Stimulated activated CD4-positive, alpha-beta T cell treated with anti-CD3 and anti-CD28 coated beads, Interleukin-12 subunit alpha, Interleukin-12 subunit beta, amount 100 ng/mL, for 48 hours (primary cell): ENCODE measurements around the gene TMEM181.

ENCODE experiments used
- DNase-seq, 3 donors: peaks; one replicate each; pipeline ENCODE4 v3.0.0-alpha.2; 2020; ENCODE audit warnings: low read depth in 2 of 3, low spot score in 1 of 3

The TMEM181 gene

GRCh38 chr6:158680481-158680880 lies 120.6 kb downstream of the TMEM181 start:
- DNase-seq, result no peak

DNA sequence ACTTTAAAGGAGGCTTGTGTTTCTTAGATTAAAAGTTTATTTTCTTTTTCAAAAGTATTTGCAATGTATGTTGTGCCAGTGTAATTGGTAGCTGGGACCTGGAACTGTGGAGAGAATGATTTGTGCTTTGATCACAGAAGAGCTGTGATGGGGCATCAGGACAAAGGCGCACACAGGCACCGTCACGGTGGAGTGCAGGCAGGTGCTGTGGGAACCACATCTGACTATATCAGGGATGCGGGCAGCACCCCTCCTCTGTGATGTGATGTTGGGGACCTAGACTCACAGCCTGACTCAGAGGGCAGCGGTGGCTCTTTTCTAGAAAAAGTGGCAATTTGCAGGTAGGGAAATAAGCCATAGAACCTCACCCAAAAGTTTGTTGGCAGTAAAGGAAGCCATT lies 124.4 kb downstream of the TMEM181 start:
- no peak for DNase-seq

DNA sequence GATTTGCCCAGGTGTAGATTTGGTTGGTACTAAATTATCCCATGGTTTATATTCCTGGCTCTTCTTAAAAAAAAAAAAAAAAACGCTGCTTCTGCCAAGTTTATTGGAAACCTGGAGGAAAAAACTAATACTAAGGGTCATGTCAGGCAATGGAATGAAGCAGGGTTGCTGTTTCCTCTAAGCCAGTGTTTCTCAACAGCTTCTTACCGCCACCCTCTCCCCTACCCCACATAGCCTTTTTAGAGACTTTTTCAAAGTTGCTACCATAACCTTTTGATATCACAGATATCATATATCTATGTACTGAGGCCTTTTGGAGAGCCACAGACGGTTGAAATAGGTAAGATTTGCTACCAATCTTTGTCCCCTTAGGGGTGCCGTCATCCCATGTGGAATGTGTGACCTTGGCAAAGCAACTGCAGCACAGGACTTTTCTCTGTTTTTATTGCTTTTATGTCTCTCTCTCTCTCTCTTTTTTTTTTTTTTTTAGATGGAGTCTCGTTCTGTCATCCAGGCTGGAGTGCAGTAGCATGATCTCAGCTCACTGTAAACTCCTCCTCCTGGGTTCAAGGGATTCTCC lies 124.9 kb downstream of the TMEM181 start:
- no peak for DNase-seq
